ENCODE data around the gene CXXC1.

- TF ChIP-seq, protein P1, sequence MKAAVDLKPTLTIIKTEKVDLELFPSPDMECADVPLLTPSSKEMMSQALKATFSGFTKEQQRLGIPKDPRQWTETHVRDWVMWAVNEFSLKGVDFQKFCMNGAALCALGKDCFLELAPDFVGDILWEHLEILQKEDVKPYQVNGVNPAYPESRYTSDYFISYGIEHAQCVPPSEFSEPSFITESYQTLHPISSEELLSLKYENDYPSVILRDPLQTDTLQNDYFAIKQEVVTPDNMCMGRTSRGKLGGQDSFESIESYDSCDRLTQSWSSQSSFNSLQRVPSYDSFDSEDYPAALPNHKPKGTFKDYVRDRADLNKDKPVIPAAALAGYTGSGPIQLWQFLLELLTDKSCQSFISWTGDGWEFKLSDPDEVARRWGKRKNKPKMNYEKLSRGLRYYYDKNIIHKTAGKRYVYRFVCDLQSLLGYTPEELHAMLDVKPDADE (CRISPR knock-in tag; IDR thresholded peaks at IDR 0.05) = no peak
- no peak for TF ChIP-seq ZNF101 (CRISPR knock-in tag; IDR thresholded peaks at IDR 0.05; ENCODE audit: borderline replicate concordance, low read depth)
- no peak for TF ChIP-seq SETDB1 (CRISPR knock-in tag; IDR thresholded peaks at IDR 0.05; ENCODE audit: borderline replicate concordance)
- TF ChIP-seq ZSCAN20 (CRISPR knock-in tag; IDR thresholded peaks at IDR 0.05; ENCODE audit: borderline replicate concordance) = no peak
- TF ChIP-seq YY1 (IDR thresholded peaks at IDR 0.05; ENCODE audit: insufficient read depth, insufficient replicate concordance, low read depth, low read length) = no peak
- no peak for TF ChIP-seq REST (IDR thresholded peaks at IDR 0.05; ENCODE audit: borderline replicate concordance in 1 of 2, low read depth in 1 of 2, low read length in 2 of 2)
- TF ChIP-seq JUN (CRISPR knock-in tag; IDR thresholded peaks at IDR 0.05) = no peak
- TF ChIP-seq, protein P2, sequence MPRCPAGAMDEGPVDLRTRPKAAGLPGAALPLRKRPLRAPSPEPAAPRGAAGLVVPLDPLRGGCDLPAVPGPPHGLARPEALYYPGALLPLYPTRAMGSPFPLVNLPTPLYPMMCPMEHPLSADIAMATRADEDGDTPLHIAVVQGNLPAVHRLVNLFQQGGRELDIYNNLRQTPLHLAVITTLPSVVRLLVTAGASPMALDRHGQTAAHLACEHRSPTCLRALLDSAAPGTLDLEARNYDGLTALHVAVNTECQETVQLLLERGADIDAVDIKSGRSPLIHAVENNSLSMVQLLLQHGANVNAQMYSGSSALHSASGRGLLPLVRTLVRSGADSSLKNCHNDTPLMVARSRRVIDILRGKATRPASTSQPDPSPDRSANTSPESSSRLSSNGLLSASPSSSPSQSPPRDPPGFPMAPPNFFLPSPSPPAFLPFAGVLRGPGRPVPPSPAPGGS (CRISPR knock-in tag; IDR thresholded peaks at IDR 0.05) = no peak
- TF ChIP-seq TOE1 (CRISPR knock-in tag; IDR thresholded peaks at IDR 0.05) = no peak
- TF ChIP-seq ZNF788 (CRISPR knock-in tag; IDR thresholded peaks at IDR 0.05; ENCODE audit: borderline replicate concordance) = no peak
- no peak for TF ChIP-seq BCL6 (CRISPR knock-in tag; IDR thresholded peaks at IDR 0.05)
- TF ChIP-seq, protein P3, sequence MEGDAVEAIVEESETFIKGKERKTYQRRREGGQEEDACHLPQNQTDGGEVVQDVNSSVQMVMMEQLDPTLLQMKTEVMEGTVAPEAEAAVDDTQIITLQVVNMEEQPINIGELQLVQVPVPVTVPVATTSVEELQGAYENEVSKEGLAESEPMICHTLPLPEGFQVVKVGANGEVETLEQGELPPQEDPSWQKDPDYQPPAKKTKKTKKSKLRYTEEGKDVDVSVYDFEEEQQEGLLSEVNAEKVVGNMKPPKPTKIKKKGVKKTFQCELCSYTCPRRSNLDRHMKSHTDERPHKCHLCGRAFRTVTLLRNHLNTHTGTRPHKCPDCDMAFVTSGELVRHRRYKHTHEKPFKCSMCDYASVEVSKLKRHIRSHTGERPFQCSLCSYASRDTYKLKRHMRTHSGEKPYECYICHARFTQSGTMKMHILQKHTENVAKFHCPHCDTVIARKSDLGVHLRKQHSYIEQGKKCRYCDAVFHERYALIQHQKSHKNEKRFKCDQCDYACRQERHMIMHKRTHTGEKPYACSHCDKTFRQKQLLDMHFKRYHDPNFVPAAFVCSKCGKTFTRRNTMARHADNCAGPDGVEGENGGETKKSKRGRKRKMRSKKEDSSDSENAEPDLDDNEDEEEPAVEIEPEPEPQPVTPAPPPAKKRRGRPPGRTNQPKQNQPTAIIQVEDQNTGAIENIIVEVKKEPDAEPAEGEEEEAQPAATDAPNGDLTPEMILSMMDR (CRISPR knock-in tag; IDR thresholded peaks at IDR 0.05) = peak; percentile 54
- no peak for TF ChIP-seq RBM22 (optimal IDR thresholded peaks at IDR 0.05; ENCODE audit: low read length)
- TF ChIP-seq, protein P4, sequence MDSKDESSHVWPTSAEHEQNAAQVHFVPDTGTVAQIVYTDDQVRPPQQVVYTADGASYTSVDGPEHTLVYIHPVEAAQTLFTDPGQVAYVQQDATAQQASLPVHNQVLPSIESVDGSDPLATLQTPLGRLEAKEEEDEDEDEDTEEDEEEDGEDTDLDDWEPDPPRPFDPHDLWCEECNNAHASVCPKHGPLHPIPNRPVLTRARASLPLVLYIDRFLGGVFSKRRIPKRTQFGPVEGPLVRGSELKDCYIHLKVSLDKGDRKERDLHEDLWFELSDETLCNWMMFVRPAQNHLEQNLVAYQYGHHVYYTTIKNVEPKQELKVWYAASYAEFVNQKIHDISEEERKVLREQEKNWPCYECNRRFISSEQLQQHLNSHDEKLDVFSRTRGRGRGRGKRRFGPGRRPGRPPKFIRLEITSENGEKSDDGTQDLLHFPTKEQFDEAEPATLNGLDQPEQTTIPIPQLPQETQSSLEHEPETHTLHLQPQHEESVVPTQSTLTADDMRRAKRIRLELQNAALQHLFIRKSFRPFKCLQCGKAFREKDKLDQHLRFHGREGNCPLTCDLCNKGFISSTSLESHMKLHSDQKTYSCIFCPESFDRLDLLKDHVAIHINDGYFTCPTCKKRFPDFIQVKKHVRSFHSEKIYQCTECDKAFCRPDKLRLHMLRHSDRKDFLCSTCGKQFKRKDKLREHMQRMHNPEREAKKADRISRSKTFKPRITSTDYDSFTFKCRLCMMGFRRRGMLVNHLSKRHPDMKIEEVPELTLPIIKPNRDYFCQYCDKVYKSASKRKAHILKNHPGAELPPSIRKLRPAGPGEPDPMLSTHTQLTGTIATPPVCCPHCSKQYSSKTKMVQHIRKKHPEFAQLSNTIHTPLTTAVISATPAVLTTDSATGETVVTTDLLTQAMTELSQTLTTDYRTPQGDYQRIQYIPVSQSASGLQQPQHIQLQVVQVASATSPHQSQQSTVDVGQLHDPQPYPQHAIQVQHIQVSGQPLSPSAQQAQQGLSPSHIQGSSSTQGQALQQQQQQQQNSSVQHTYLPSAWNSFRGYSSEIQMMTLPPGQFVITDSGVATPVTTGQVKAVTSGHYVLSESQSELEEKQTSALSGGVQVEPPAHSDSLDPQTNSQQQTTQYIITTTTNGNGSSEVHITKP (CRISPR knock-in tag; IDR thresholded peaks at IDR 0.05; ENCODE audit: low read depth) = no peak
Measured at GRCh38 chr18:50268022-50268747, 19.3 kb downstream of the CXXC1 start.
